Fibroblast of lung (primary cell): ENCODE results near the gene GABBR2. TPM values are rescaled to one million over a fixed set of nuclear protein-coding genes. Genes with fewer than 3 reads are reported as not detected.
"Not testable (repeated sequence)": the region's sequence is repeated elsewhere in the genome, so short reads cannot be mapped to it uniquely, and the experiment has no call there.

Experiments
- DNase-seq, 2 donors: peaks; one replicate each; pipeline versions ENCODE4 v3.0.0 to v3.0.0-alpha.2; 2010; ENCODE audit warnings: low read depth in 2 of 2
- H2AFZ ChIP-seq: 2 replicates; pipeline ENCODE4 v1.5.1; 2012; ENCODE audit warnings: low read length, control low read depth, inconsistent platforms
- H3K27ac ChIP-seq: 2 replicates; pipeline ENCODE4 v1.5.1; 2011; ENCODE audit warnings: low read length, control low read depth; ENCODE audit not compliant: insufficient read depth
- H3K27me3 ChIP-seq: 2 replicates; pipeline ENCODE4 v1.5.1; 2011; ENCODE audit warnings: mild to moderate bottlenecking, low read length; ENCODE audit not compliant: control insufficient read depth, insufficient read depth
- H3K36me3 ChIP-seq: 2 replicates; pipeline ENCODE4 v1.5.1; 2011; ENCODE audit warnings: low read length; ENCODE audit not compliant: control insufficient read depth, insufficient read depth
- H3K4me1 ChIP-seq: 2 replicates; pipeline ENCODE4 v1.5.1; 2011; ENCODE audit warnings: low read length; ENCODE audit not compliant: control insufficient read depth, insufficient read depth; ENCODE audit errors: extremely low read depth
- H3K4me2 ChIP-seq: 2 replicates; pipeline ENCODE4 v1.5.1; 2011; ENCODE audit warnings: low read length, control low read depth; ENCODE audit not compliant: insufficient read depth; ENCODE audit errors: extremely low read depth
- H3K4me3 ChIP-seq, 4 experiments: fragments of 200-600 bp in 1 of 4; sonication (generic) in 1 of 4; replicated peaks in 1 of 4; 2 replicates each; pipeline ENCODE4 v1.5.1; 2011 to 2016; ENCODE audit warnings: low read length in 4 of 4, low read depth in 3 of 4, mild to moderate bottlenecking in 3 of 4, control low read depth in 2 of 4, inconsistent platforms in 1 of 4, mixed read lengths in 1 of 4; ENCODE audit not compliant: insufficient read depth in 1 of 4; ENCODE audit errors: control extremely low read depth in 1 of 4
- H3K79me2 ChIP-seq: 2 replicates; pipeline ENCODE4 v1.5.1; 2012; ENCODE audit warnings: mild to moderate bottlenecking, low read length, inconsistent platforms; ENCODE audit not compliant: control insufficient read depth, insufficient read depth
- H3K9ac ChIP-seq: 2 replicates; pipeline ENCODE4 v1.5.1; 2011; ENCODE audit warnings: mild to moderate bottlenecking, low read length, control low read depth; ENCODE audit not compliant: insufficient read depth
- H3K9me3 ChIP-seq: 2 replicates; pipeline ENCODE4 v1.5.1; 2012; ENCODE audit warnings: low read depth, low read length; ENCODE audit not compliant: control insufficient read depth, insufficient read depth
- H4K20me1 ChIP-seq: 2 replicates; pipeline ENCODE4 v1.5.1; 2011; ENCODE audit warnings: low read length; ENCODE audit not compliant: control insufficient read depth, insufficient read depth; ENCODE audit errors: extremely low read depth
- EZH2 ChIP-seq: IDR thresholded peaks from 2 replicates; pipeline ENCODE4 v1.5.1; 2012; ENCODE audit warnings: low read length, control low read depth, mild to moderate bottlenecking; ENCODE audit errors: missing control alignments
- polyA plus RNA-seq, 2 donors: library from polyadenylated mRNA; depleted of rRNA in 1 of 2; stranded (reverse) in 1 of 2; unstranded in 1 of 2; fragments of >200 nt; gene quantifications; 2 replicates each; pipeline ENCODE4 v1.2.1, GENCODE V29; 2011 to 2012; ENCODE audit warnings: missing spikeins in 1 of 2
- total RNA-seq: library from RNA; depleted of rRNA; stranded (reverse); fragments of >200 nt; gene quantifications from 2 replicates; pipeline ENCODE4 v1.2.1, GENCODE V29; 2014
- TF ChIP-seq, protein P1 (sequence below), 2 donors: IDR thresholded peaks in 1 of 2; conservative IDR thresholded peaks in 1 of 2; 1 replicate in 1 of 2; 2 replicates in 1 of 2; pipeline ENCODE4 v1.5.1; 2011 to 2012; ENCODE audit warnings: low read length in 2 of 2, control low read depth in 1 of 2, inconsistent platforms in 1 of 2, low read depth in 1 of 2, mild to moderate bottlenecking in 1 of 2

The GABBR2 gene
- total and polyA plus RNA-seq, 2 donors (not counting 1 experiment from before 2014, with no cell fraction given) = 0.32 to 0.33 TPM

DNA sequence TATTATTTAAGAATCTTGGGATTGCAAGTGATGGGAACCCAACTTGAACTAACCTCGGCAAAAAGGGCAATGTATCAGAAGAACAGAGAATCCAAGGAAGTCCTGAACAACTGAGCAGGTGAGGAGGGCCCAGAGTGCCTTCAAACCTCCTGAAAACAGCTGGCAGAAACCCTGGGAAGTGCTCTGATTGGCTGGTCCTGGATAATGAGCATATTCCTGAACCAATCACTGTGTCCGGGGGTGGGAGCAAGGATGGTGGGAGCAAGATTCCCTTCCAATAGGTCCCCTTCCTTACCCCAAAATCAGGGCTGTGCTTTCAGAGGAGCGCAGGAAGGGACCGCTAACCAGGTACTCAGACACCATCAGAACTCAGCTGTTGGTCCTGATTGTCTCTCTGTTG is 421.4 kb downstream of the GABBR2 start:
- no peak for TF ChIP-seq EZH2
- TF ChIP-seq, protein P1, sequence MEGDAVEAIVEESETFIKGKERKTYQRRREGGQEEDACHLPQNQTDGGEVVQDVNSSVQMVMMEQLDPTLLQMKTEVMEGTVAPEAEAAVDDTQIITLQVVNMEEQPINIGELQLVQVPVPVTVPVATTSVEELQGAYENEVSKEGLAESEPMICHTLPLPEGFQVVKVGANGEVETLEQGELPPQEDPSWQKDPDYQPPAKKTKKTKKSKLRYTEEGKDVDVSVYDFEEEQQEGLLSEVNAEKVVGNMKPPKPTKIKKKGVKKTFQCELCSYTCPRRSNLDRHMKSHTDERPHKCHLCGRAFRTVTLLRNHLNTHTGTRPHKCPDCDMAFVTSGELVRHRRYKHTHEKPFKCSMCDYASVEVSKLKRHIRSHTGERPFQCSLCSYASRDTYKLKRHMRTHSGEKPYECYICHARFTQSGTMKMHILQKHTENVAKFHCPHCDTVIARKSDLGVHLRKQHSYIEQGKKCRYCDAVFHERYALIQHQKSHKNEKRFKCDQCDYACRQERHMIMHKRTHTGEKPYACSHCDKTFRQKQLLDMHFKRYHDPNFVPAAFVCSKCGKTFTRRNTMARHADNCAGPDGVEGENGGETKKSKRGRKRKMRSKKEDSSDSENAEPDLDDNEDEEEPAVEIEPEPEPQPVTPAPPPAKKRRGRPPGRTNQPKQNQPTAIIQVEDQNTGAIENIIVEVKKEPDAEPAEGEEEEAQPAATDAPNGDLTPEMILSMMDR (conservative IDR thresholded peaks at IDR 0.05 in 1 of 2, IDR thresholded peaks at IDR 0.05 in 1 of 2; ENCODE audit: low read depth in 1 of 2, low read length in 2 of 2) = no peak
- no peak for DNase-seq
- no peaks in the 10 kb centered on the region for H3K36me3 ChIP-seq
- no peaks in the 10 kb centered on the region for H3K79me2 ChIP-seq
- H3K9me3 ChIP-seq = no peaks in the 10 kb centered on the region
- no peak overlapping the region for H3K27ac ChIP-seq
- H3K4me2 ChIP-seq = no peak overlapping the region
- no peaks in the 10 kb centered on the region for H4K20me1 ChIP-seq
- H3K9ac ChIP-seq = no peak overlapping the region
- no peak overlapping the region for H3K4me3 ChIP-seq
- H3K27me3 ChIP-seq = no peaks in the 10 kb centered on the region
- H3K4me1 ChIP-seq = no peaks in the 10 kb centered on the region
- H2AFZ ChIP-seq = no peak overlapping the region

DNA sequence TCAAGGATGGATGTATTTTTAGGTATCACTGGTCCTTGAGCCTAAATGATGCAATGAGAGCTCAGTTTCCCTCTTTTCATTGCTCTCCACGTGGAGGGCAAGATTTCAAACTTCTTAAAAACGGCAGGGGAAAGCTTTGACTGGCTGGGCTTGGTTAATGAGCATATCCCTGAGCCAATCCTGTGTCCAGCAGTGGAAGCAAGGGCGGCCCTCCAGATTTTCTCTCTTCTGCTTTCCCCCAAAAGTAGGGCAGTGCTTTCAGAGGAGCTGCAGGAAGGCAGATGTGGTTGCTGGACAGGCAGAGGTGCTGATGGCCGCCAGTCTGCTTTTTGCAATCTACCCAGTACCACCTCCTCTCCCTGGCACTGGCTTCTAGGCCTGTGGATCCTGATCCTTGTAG is 423.3 kb downstream of the GABBR2 start:
- Histone ChIP-seq H4K20me1 (no peaks in the 10 kb centered on the region), H3K36me3 (no peaks in the 10 kb centered on the region), H3K27me3 (peaks cover 4% of the 10 kb centered on the region), H3K4me3 (no peak overlapping the region), H3K27ac (no peak overlapping the region), H3K4me1 (no peaks in the 10 kb centered on the region), H3K79me2 (no peaks in the 10 kb centered on the region), H2AFZ (no peak overlapping the region), H3K9ac (no peak overlapping the region), H3K4me2 (no peak overlapping the region), H3K9me3 (no peaks in the 10 kb centered on the region)
- DNase-seq = no peak
- TF ChIP-seq, protein P1 (conservative IDR thresholded peaks at IDR 0.05 in 1 of 2, IDR thresholded peaks at IDR 0.05 in 1 of 2; ENCODE audit: low read depth in 1 of 2, low read length in 2 of 2) = no peak
- no peak for TF ChIP-seq EZH2

DNA sequence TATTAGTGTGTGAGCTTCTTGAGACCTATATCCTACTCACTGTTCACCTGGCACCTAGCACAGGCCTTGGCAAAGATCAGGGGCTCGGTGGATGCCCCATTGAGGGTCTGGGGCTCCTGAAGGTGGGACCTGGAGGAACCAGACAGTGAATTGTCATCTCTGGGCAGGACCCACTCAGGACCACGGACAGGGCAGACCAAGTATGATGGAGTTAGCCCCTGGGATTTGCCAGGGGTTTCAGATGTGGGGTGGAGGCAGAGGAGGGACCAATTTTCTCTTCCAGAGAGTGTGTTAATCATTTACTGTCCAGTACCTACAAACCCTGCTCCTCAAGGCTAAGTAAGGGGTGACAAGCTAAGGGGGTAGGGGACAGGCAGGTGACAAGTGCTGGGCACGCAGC is 424.0 kb downstream of the GABBR2 start:
- H3K36me3 ChIP-seq = no peaks in the 10 kb centered on the region
- H3K4me3 ChIP-seq = no peak overlapping the region
- no peaks in the 10 kb centered on the region for H3K9me3 ChIP-seq
- no peak overlapping the region for H3K4me2 ChIP-seq
- H4K20me1 ChIP-seq = no peaks in the 10 kb centered on the region
- H3K79me2 ChIP-seq = no peaks in the 10 kb centered on the region
- DNase-seq = no peak
- no peak overlapping the region for H3K27ac ChIP-seq
- no peak overlapping the region for H3K9ac ChIP-seq
- H2AFZ ChIP-seq = no peak overlapping the region
- TF ChIP-seq, protein P1 (conservative IDR thresholded peaks at IDR 0.05 in 1 of 2, IDR thresholded peaks at IDR 0.05 in 1 of 2; ENCODE audit: low read depth in 1 of 2, low read length in 2 of 2) = no peak
- TF ChIP-seq EZH2 = no peak
- H3K4me1 ChIP-seq = no peaks in the 10 kb centered on the region
- H3K27me3 ChIP-seq = peaks cover 8% of the 10 kb centered on the region

DNA sequence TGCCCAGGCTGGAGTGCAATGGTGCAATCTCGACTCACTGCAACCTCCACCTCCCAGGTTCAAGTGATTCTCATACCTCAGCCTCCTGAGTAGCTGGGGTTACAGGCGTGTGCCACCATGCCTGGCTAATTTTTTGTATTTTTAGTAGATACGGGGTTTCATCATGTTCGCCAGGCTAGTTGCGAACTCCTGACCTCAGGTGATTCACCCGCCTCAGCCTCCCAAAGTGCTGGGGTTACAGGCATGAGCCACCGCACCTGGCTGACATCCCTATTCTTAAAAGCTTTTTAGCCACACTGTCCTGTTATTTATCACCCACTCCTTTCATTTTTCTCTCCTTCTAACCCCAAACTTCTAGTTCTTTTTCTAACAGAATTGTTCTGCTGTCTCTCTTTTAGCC is 425.6 kb downstream of the GABBR2 start:
- H3K4me2 ChIP-seq, H3K4me3 ChIP-seq, H2AFZ ChIP-seq, DNase-seq, H3K4me1 ChIP-seq, H3K9me3 ChIP-seq, H3K79me2 ChIP-seq, H3K9ac ChIP-seq, H4K20me1 ChIP-seq, H3K27ac ChIP-seq, H3K36me3 ChIP-seq: not testable (repeated sequence)
- H3K27me3 ChIP-seq = peaks cover 12% of the 10 kb centered on the region
